ENCODE measurements around the gene NHERF1. TPM values are rescaled to one million over a fixed set of nuclear protein-coding genes. Genes with fewer than 3 reads are reported as not detected.

Gene NHERF1
- total and polyA plus RNA-seq, 2 of the 8 experiments (the other 6 are each of a cell fraction or from before 2014, with no cell fraction given): 92.9 to 99.2 TPM

GRCh38 chr17:74723891-74724290, 24.5 kb upstream of the NHERF1 start:
- H4K8ac ChIP-seq (ENCODE audit: extremely low read depth, insufficient read depth, low read length): no peak overlapping the region
- H2BK120ac ChIP-seq (replicated peaks; ENCODE audit: low read depth, low read length): no peak overlapping the region
- no peaks in the 10 kb centered on the region for H3K79me2 ChIP-seq (ENCODE audit: control insufficient read depth in 1 of 2, insufficient read depth in 2 of 2, low read length in 2 of 2)
- no peak overlapping the region for H2BK5ac ChIP-seq (ENCODE audit: low read depth, low read length)
- H4K91ac ChIP-seq (replicated peaks; ENCODE audit: insufficient read length, low read length): no peak overlapping the region
- no peak overlapping the region for H3K4ac ChIP-seq (replicated peaks; ENCODE audit: insufficient read length, low read depth, low read length)
- no peak overlapping the region for H3K4me3 ChIP-seq (ENCODE audit: extremely low read depth in 1 of 4, insufficient read depth in 2 of 4, low read depth in 3 of 4, low read length in 4 of 4)
- H2AFZ ChIP-seq (ENCODE audit: low read length): no peak overlapping the region
- no peaks in the 10 kb centered on the region for H3K4me1 ChIP-seq (replicated peaks in 1 of 4; ENCODE audit: control insufficient read depth in 3 of 4, insufficient read depth in 4 of 4, low read length in 3 of 4)
- H3K9ac ChIP-seq (replicated peaks in 1 of 4; ENCODE audit: extremely low read depth in 1 of 4, low read depth in 3 of 4, low read length in 3 of 4): no peak overlapping the region
- TF ChIP-seq NRF1 (IDR thresholded peaks at IDR 0.05; ENCODE audit: low read depth, low read length) (no peak), YY1 (IDR thresholded peaks at IDR 0.05; ENCODE audit: low read depth, low read length) (no peak), JUN (IDR thresholded peaks at IDR 0.05; ENCODE audit: low read depth, low read length) (no peak), TCF12 (IDR thresholded peaks at IDR 0.05; ENCODE audit: low read depth, low read length) (no peak), CHD1 (IDR thresholded peaks at IDR 0.05; ENCODE audit: low read depth, low read length) (no peak), TBP (IDR thresholded peaks at IDR 0.05; ENCODE audit: low read depth, low read length) (no peak), EZH2 (IDR thresholded peaks at IDR 0.05; ENCODE audit: low read depth, low read length, severe bottlenecking) (no peak), RNF2 (IDR thresholded peaks at IDR 0.05; ENCODE audit: borderline replicate concordance, low read depth, low read length, missing control alignments, poor library complexity, severe bottlenecking) (no peak), NANOG (IDR thresholded peaks at IDR 0.05; ENCODE audit: insufficient read depth, low read depth, low read length, poor library complexity, severe bottlenecking) (no peak), EP300 (IDR thresholded peaks at IDR 0.05; ENCODE audit: borderline replicate concordance in 1 of 2, low read depth in 2 of 2, low read length in 2 of 2) (no peak), FOSL1 (IDR thresholded peaks at IDR 0.05; ENCODE audit: insufficient read depth, low read depth, low read length) (no peak), SIX5 (IDR thresholded peaks at IDR 0.05; ENCODE audit: low read depth, low read length) (no peak), CREB1 (IDR thresholded peaks at IDR 0.05) (no peak), HDAC6 (IDR thresholded peaks at IDR 0.05; ENCODE audit: low read depth, low read length) (no peak), PHF8 (conservative IDR thresholded peaks at IDR 0.05; ENCODE audit: low read depth, low read length) (no peak)
- ChIA-PET POLR2A (ENCODE audit: partially characterized antibody) (no interaction called here), CTCF (ENCODE audit: partially characterized antibody) (interaction anchor here (0.6 to 4.3 kb wide), 4 partner anchors 13 to 95 kb away, joined by 3 to 27 read pairs (median 4); partner anchors contain the start of gene RAB37)
- no peak overlapping the region for H3K14ac ChIP-seq (ENCODE audit: insufficient read length)
- H3K23ac ChIP-seq (ENCODE audit: insufficient read length): no peak overlapping the region
- H2AK5ac ChIP-seq (ENCODE audit: low read depth, low read length): no peak overlapping the region
- peaks cover 0 to 8% of the 10 kb centered on the region in 2 experiments; a peak in 1 of 4 replicates for H3K9me3 ChIP-seq (ENCODE audit: insufficient read depth in 2 of 2, low read depth in 1 of 2, low read length in 1 of 2)
- 91% methylated on average over 5 of the region's 5 CpGs; no CpG with 5 or more reads in 1 of the 2 experiments for WGBS, 2 experiments (ENCODE audit: extremely low coverage in 1 of 2, insufficient coverage in 1 of 2, insufficient read length in 1 of 2, insufficient replicate concordance in 2 of 2, low coverage in 1 of 2, low lambda C conversion rate in 2 of 2, missing lambda C conversion rate in 1 of 2)
- H2BK15ac ChIP-seq (ENCODE audit: low read length): no peak overlapping the region
- H2BK12ac ChIP-seq (ENCODE audit: low read depth, low read length): no peak overlapping the region
- no peak overlapping the region for H4K5ac ChIP-seq (ENCODE audit: insufficient read length, low read depth, low read length)
- no peak overlapping the region for H3K56ac ChIP-seq (replicated peaks; ENCODE audit: insufficient read length, low read depth, low read length)
- DNase-seq (ENCODE audit: low read depth in 1 of 2, low spot score in 2 of 2) (no peak), FAIRE-seq (no peak)
- no peak overlapping the region for H3K18ac ChIP-seq (ENCODE audit: extremely low read depth, low read length)
- H2BK20ac ChIP-seq (ENCODE audit: low read length): no peak overlapping the region
- no peaks in the 10 kb centered on the region for H4K20me1 ChIP-seq (replicated peaks in 1 of 2; ENCODE audit: control insufficient read depth in 1 of 2, insufficient read depth in 2 of 2, low read length in 2 of 2)
- H3K36me3 ChIP-seq (ENCODE audit: control insufficient read depth in 2 of 4, insufficient read depth in 4 of 4, low read length in 3 of 4): no peaks in the 10 kb centered on the region
- H3K4me2 ChIP-seq (ENCODE audit: insufficient read depth in 1 of 2, low read depth in 2 of 2, low read length in 2 of 2): no peak overlapping the region
- H3K79me1 ChIP-seq (ENCODE audit: low read depth, low read length): peaks cover 3% of the 10 kb centered on the region; the same call in 1 of the 2 replicates
- H3K27ac ChIP-seq (ENCODE audit: low read depth, low read length): no peak overlapping the region
- H3K23me2 ChIP-seq (ENCODE audit: low read depth, low read length): peaks cover 4% of the 10 kb centered on the region
- H3K27me3 ChIP-seq (replicated peaks in 1 of 4; ENCODE audit: control insufficient read depth in 3 of 4, extremely low read depth in 1 of 4, insufficient read depth in 3 of 4, low read length in 3 of 4): no peaks in the 10 kb centered on the region; a peak in 3 of 7 replicates

Data from H1 (cell line).